Measurements from ENCODE around the gene PRLHR. TPM values are rescaled to one million over a fixed set of nuclear protein-coding genes. Genes with fewer than 3 reads are reported as not detected.

PRLHR gene
- total and polyA plus RNA-seq, 2 of the 13 experiments (the other 11 are each of a cell fraction or from before 2014, with no cell fraction given), result not detected

GRCh38 chr10:118564114-118564513 lies 31.3 kb downstream of the PRLHR start (continued):
- TF ChIP-seq ZC3H13 (CRISPR knock-in tag; IDR thresholded peaks at IDR 0.05), result no peak
- no peak for TF ChIP-seq ZNF230 (CRISPR knock-in tag; IDR thresholded peaks at IDR 0.05)
- TF ChIP-seq SKIL (CRISPR knock-in tag; IDR thresholded peaks at IDR 0.05; ENCODE audit: borderline replicate concordance), result no peak

GRCh38 chr10:118563373-118563890 lies 32.0 kb downstream of the PRLHR start:
- Histone ChIP-seq H3K36me3 (replicated peaks in 1 of 2; ENCODE audit: control insufficient read depth in 1 of 2, insufficient read depth in 2 of 2, low read length in 2 of 2) (no peaks in the 10 kb centered on the region), H3K79me2 (ENCODE audit: insufficient read depth, low read length) (no peaks in the 10 kb centered on the region), H3K4me2 (ENCODE audit: low read depth, low read length) (no peak overlapping the region), H3K4me3 (replicated peaks in 1 of 3; ENCODE audit: insufficient read depth in 1 of 3, low read depth in 2 of 3, low read length in 3 of 3) (no peak overlapping the region), H4K20me1 (ENCODE audit: insufficient read depth, low read length) (no peaks in the 10 kb centered on the region), H3K4me1 (ENCODE audit: insufficient read depth, low read length) (peaks cover 2% of the 10 kb centered on the region), H3K27ac (ENCODE audit: extremely low read length, insufficient read depth, low read length) (no peak overlapping the region), H2AFZ (ENCODE audit: low read length) (no peak overlapping the region), H3K27me3 (ENCODE audit: control insufficient read depth in 1 of 2, insufficient read depth in 2 of 2, low read length in 2 of 2) (peaks cover 0 to 9% of the 10 kb centered on the region in 2 experiments; a peak in 2 of 5 replicates), H3K9ac (ENCODE audit: insufficient read depth, low read depth, low read length) (no peak overlapping the region), H3K9me3 (ENCODE audit: low read length) (no peaks in the 10 kb centered on the region)
- TF ChIP-seq TERF1 (CRISPR knock-in tag; IDR thresholded peaks at IDR 0.05) (no peak), ZBTB4 (CRISPR knock-in tag; IDR thresholded peaks at IDR 0.05; ENCODE audit: borderline replicate concordance) (no peak), ZBTB49 (CRISPR knock-in tag; IDR thresholded peaks at IDR 0.05; ENCODE audit: borderline replicate concordance) (no peak), ZNF280B (CRISPR knock-in tag; IDR thresholded peaks at IDR 0.05; ENCODE audit: borderline replicate concordance) (no peak), GABPA (IDR thresholded peaks at IDR 0.05; ENCODE audit: low read depth, low read length) (no peak), GABPA (CRISPR knock-in tag; IDR thresholded peaks at IDR 0.05; ENCODE audit: low read depth) (no peak), CC2D1A (CRISPR knock-in tag; IDR thresholded peaks at IDR 0.05) (no peak), KAT8 (CRISPR knock-in tag; IDR thresholded peaks at IDR 0.05) (no peak), FOSL1 (CRISPR knock-in tag; IDR thresholded peaks at IDR 0.05; ENCODE audit: borderline replicate concordance) (no peak)
- 3% methylated on average over 3 of the region's 3 CpGs for WGBS (ENCODE audit: low lambda C conversion rate)
- in situ Hi-C loops (cut with HindIII; ENCODE audit: extremely low pct_ligation_motif_present, low pct_unique_long_range_greater_than_20kb) (no loop called here), intact Hi-C loops (cut with micrococcal nuclease; ENCODE audit: unreplicated experiment) (no loop called here)
- no TSS peak for BruUV-seq (replicated peaks)
- CTCF ChIA-PET (ENCODE audit: low intra/inter-chr PET ratio, low total read pairs), result no interaction called here
- no peak for FAIRE-seq
- ATAC-seq, result no peak
- POLR2A ChIA-PET, result no interaction called here
- DNase-seq (ENCODE audit: low spot score), result no peak

All from HepG2 (cell line).